Measurements from ENCODE around the gene TMC1.

The TMC1 gene

DNA sequence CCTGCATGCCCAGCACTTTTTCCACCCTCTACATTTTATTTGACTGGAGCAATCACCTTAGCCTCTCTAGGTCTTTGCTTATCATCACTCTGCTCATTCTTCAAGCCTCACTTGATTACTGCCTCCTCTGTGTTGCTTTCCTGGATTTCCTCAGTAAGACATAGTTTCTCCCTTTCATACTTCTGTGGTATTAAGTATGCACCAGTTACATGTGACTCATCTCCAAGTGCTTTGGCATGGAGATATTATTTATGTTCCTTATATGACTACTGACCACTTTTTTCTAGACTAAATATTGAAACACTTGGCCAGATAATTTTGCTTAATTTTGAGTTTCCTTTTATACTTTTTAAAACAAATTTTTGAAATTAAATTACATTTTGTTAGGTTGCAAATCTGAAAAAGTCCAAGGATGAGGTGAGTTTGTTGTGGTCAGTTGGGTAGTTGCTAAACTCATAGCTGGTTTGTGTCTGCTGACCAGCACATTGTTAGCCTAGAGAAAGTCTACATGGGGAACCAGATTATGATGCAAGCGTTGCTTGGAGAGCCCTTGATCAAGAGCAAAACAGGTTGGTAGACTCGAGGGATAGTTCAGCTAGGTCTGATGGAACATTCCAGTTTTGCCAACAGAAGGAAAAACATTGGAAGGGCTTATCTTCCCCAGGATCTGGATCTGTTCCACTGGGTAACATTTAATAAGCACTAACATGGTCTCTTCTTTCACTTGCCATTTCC, 140.2 kb downstream of the TMC1 start:
- H3K36me3 ChIP-seq (replicated peaks; ENCODE audit: low read depth, low read length) = no peaks in the 10 kb centered on the region
- peaks cover 13% of the 10 kb centered on the region for H3K27me3 ChIP-seq (ENCODE audit: low read depth, low read length)
- no peaks in the 10 kb centered on the region for H3K9me3 ChIP-seq (ENCODE audit: insufficient read depth, low read length)
- H4K20me1 ChIP-seq (ENCODE audit: insufficient read depth, low read length) = no peaks in the 10 kb centered on the region
- no peaks in the 10 kb centered on the region for H3K79me2 ChIP-seq (ENCODE audit: low read length)
- H3K9ac ChIP-seq (ENCODE audit: low read length) = no peak overlapping the region
- no peak overlapping the region for H2AFZ ChIP-seq (ENCODE audit: low read depth, low read length)
- no peak overlapping the region for H3K4me2 ChIP-seq (ENCODE audit: low read length)
- H3K27ac ChIP-seq (ENCODE audit: low read length) = no peak overlapping the region
- H3K4me1 ChIP-seq (ENCODE audit: low read length) = no peaks in the 10 kb centered on the region
- no peak overlapping the region for H3K4me3 ChIP-seq (ENCODE audit: low read length)
- TF ChIP-seq, protein P1, sequence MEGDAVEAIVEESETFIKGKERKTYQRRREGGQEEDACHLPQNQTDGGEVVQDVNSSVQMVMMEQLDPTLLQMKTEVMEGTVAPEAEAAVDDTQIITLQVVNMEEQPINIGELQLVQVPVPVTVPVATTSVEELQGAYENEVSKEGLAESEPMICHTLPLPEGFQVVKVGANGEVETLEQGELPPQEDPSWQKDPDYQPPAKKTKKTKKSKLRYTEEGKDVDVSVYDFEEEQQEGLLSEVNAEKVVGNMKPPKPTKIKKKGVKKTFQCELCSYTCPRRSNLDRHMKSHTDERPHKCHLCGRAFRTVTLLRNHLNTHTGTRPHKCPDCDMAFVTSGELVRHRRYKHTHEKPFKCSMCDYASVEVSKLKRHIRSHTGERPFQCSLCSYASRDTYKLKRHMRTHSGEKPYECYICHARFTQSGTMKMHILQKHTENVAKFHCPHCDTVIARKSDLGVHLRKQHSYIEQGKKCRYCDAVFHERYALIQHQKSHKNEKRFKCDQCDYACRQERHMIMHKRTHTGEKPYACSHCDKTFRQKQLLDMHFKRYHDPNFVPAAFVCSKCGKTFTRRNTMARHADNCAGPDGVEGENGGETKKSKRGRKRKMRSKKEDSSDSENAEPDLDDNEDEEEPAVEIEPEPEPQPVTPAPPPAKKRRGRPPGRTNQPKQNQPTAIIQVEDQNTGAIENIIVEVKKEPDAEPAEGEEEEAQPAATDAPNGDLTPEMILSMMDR (IDR thresholded peaks at IDR 0.05; ENCODE audit: low read depth, low read length) = no peak
- TF ChIP-seq EZH2phosphoT487 (IDR thresholded peaks at IDR 0.05; ENCODE audit: low read depth) = no peak

DNA sequence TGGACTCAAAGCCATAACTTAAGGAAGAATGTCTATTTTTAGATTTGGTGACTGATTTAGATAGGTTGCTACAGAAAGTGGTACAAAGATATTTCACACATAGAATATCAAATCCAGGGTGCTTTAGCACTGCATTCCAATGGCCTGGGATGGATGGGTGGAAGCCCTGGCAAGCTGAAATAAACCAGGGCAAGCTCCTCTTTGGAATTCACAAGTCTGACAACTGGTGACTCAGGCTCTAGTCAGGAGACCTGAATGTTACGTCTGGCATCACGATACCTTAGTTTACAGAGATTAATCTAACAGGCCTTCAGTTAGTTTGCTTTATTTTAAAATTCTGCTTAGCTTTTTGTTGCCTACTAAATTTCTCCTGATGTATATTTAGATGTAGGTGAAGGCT, 144.0 kb downstream of the TMC1 start:
- Histone ChIP-seq H2AFZ (ENCODE audit: low read depth, low read length) (no peak overlapping the region), H3K27ac (ENCODE audit: low read length) (no peak overlapping the region), H3K36me3 (replicated peaks; ENCODE audit: low read depth, low read length) (no peaks in the 10 kb centered on the region), H3K4me1 (ENCODE audit: low read length) (no peaks in the 10 kb centered on the region), H3K27me3 (ENCODE audit: low read depth, low read length) (peaks cover 5% of the 10 kb centered on the region), H4K20me1 (ENCODE audit: insufficient read depth, low read length) (no peaks in the 10 kb centered on the region), H3K4me2 (ENCODE audit: low read length) (no peak overlapping the region), H3K4me3 (ENCODE audit: low read length) (no peak overlapping the region), H3K9ac (ENCODE audit: low read length) (no peak overlapping the region), H3K79me2 (ENCODE audit: low read length) (no peaks in the 10 kb centered on the region), H3K9me3 (ENCODE audit: insufficient read depth, low read length) (no peaks in the 10 kb centered on the region)
- TF ChIP-seq, protein P1 (IDR thresholded peaks at IDR 0.05; ENCODE audit: low read depth, low read length) = no peak
- no peak for TF ChIP-seq EZH2phosphoT487 (IDR thresholded peaks at IDR 0.05; ENCODE audit: low read depth)

DNA sequence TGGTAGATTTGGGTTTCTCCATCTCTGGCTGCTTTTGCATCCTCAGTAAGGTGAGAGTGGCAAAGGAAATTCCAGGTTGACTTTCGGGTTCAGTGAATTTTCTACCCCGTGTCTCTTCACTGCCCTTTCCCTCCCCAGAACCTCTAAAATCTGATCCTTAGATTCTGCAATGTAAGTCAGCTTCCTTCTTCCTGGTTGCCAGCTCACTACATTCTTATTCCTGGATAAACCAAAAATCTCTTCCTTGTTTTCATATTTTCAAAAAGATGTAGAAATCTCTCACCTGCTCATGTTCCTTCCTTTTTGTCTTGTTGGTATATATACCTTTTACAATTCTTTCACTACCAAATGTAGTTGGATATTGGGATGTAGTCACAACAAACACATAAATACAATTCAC, 145.8 kb downstream of the TMC1 start:
- Histone ChIP-seq H3K4me2 (ENCODE audit: low read length) (no peak overlapping the region), H3K4me3 (ENCODE audit: low read length) (no peak overlapping the region), H3K36me3 (replicated peaks; ENCODE audit: low read depth, low read length) (no peaks in the 10 kb centered on the region), H3K9me3 (ENCODE audit: insufficient read depth, low read length) (no peaks in the 10 kb centered on the region), H3K4me1 (ENCODE audit: low read length) (no peaks in the 10 kb centered on the region), H3K9ac (ENCODE audit: low read length) (no peak overlapping the region), H2AFZ (ENCODE audit: low read depth, low read length) (no peak overlapping the region), H4K20me1 (ENCODE audit: insufficient read depth, low read length) (no peaks in the 10 kb centered on the region), H3K79me2 (ENCODE audit: low read length) (no peaks in the 10 kb centered on the region), H3K27ac (ENCODE audit: low read length) (no peak overlapping the region), H3K27me3 (ENCODE audit: low read depth, low read length) (peaks cover 5% of the 10 kb centered on the region)
- TF ChIP-seq, protein P1 (IDR thresholded peaks at IDR 0.05; ENCODE audit: low read depth, low read length) = no peak
- TF ChIP-seq EZH2phosphoT487 (IDR thresholded peaks at IDR 0.05; ENCODE audit: low read depth) = no peak

DNA sequence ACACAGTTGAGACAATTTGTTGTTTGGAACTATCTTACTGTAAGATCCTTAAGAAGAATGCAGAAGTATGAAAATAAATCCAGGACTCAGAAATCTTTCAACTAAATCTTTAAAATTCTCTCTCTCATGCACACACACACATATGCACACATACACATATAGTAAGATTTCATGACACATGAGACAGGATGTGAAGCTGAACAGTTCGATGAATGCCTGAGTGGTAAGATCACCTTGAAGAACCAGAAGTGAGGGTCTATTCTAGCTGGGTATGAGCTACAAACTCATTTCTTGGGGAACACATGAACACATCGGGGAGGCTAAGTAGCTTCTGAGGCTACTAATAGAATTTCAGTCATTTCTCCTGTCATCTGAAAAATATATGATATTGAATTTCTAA, 153.6 kb downstream of the TMC1 start:
- no peak overlapping the region for H2AFZ ChIP-seq (ENCODE audit: low read depth, low read length)

More for the DNA sequence above, 153.6 kb downstream of the TMC1 start:
- Histone ChIP-seq H3K27me3 (ENCODE audit: low read depth, low read length) (0 out of 2 replicates have a peak, but pooled peaks cover 3% of the 10 kb centered on the region), H4K20me1 (ENCODE audit: insufficient read depth, low read length) (no peaks in the 10 kb centered on the region), H3K4me1 (ENCODE audit: low read length) (no peaks in the 10 kb centered on the region), H3K79me2 (ENCODE audit: low read length) (no peaks in the 10 kb centered on the region), H3K9ac (ENCODE audit: low read length) (no peak overlapping the region), H3K27ac (ENCODE audit: low read length) (no peak overlapping the region), H3K4me2 (ENCODE audit: low read length) (no peak overlapping the region), H3K4me3 (ENCODE audit: low read length) (no peak overlapping the region), H3K9me3 (ENCODE audit: insufficient read depth, low read length) (no peaks in the 10 kb centered on the region), H3K36me3 (replicated peaks; ENCODE audit: low read depth, low read length) (no peaks in the 10 kb centered on the region)
- no peak for TF ChIP-seq EZH2phosphoT487 (IDR thresholded peaks at IDR 0.05; ENCODE audit: low read depth)
- TF ChIP-seq, protein P1 (IDR thresholded peaks at IDR 0.05; ENCODE audit: low read depth, low read length) = no peak

All from OCI-LY3 (cell line).